K562 (cell line): ENCODE results near the gene LMNA. TPM values are rescaled to one million over a fixed set of nuclear protein-coding genes. Genes with fewer than 3 reads are reported as not detected.
A peak's percentile ranks its signal among the peaks of the same experiment; 100 is the strongest.

ENCODE experiments used
- HIVEP1 ChIP-seq: fragments of 250-450 bp; sonication (Bioruptor Pico); IDR thresholded peaks from 2 replicates; pipeline ENCODE4 v1.4.0; 2020; ENCODE audit warnings: mild to moderate bottlenecking
- MEF2A ChIP-seq: IDR thresholded peaks from 2 replicates; pipeline ENCODE4 v1.6.1; 2011; ENCODE audit warnings: low read depth, mild to moderate bottlenecking, low read length, moderate library complexity; ENCODE audit not compliant: control insufficient read depth
- MEIS2 ChIP-seq: fragments of 450-650 bp; IDR thresholded peaks from 2 replicates; pipeline ENCODE4 v1.6.1; 2014; ENCODE audit warnings: mild to moderate bottlenecking; ENCODE audit not compliant: partially characterized antibody
- MYNN ChIP-seq, 2 experiments: sonication (generic); formaldehyde crosslinking in 1 of 2; IDR thresholded peaks; 2 replicates each; pipeline versions ENCODE4 v1.5.0 to v1.6.1; 2016 to 2020; ENCODE audit warnings: antibody characterized with exemption in 1 of 2, missing genetic modification reagents in 1 of 2
- RFX5 ChIP-seq: IDR thresholded peaks from 2 replicates; pipeline ENCODE4 v1.6.1; 2011; ENCODE audit warnings: low read depth, mild to moderate bottlenecking, improper control_type of control experiment, low read length
- ZNF395 ChIP-seq: fragments of 200-800 bp; sonication (Bioruptor generic); IDR thresholded peaks from 2 replicates; pipeline ENCODE4 v1.6.1; 2017; ENCODE audit warnings: missing genetic modification characterization, missing compliant biosample characterization
- polyA plus RNA-seq, 8 experiments: library from polyadenylated mRNA; depleted of rRNA in 4 of 8; stranded (reverse) in 5 of 8; unstranded in 3 of 8; fragments of >200 nt; fragmentation: Nextera tagmentation in 2 of 8; fragmentation: Illumina TruSeq in 1 of 8; extraction: Ambion mirVana in 2 of 8; extraction: Trizol in 1 of 8; gene quantifications; 2 replicates each; pipeline versions ENCODE4 v1.2.1 to v1.2.3, GENCODE V29; 2011 to 2014; ENCODE audit warnings: inconsistent platforms in 1 of 8, missing spikeins in 1 of 8
- total RNA-seq, 7 experiments: library from RNA; depleted of rRNA in 6 of 7; stranded (reverse); fragments of >200 nt in 6 of 7; fragmentation: Illumina TruSeq in 2 of 7; extraction: Trizol in 2 of 7; gene quantifications; 2 replicates each; pipeline versions ENCODE4 v1.2.1 to v1.2.3, GENCODE V29; 2011 to 2021; ENCODE audit warnings: low replicate concordance in 1 of 7
- TF ChIP-seq, protein P1 (sequence below): fragments of 450-650 bp; formaldehyde crosslinking; conservative IDR thresholded peaks from 2 replicates; pipeline ENCODE4 v1.4.0; 2022; ENCODE audit warnings: mild to moderate bottlenecking, missing genetic modification characterization

Gene LMNA
- total and polyA plus RNA-seq, 9 of the 15 experiments (the other 6 are each of a cell fraction or from before 2014, with no cell fraction given) = 1.00 to 347 (median 88.2) TPM

GRCh38 chr1:156146020-156146768, 31.7 kb downstream of the LMNA start (continued):
- TF ChIP-seq ZNF395 = no peak
- no peak for TF ChIP-seq MYNN (IDR thresholded peaks at IDR 0.05)
- no peak for TF ChIP-seq MYNN (CRISPR knock-in tag; IDR thresholded peaks at IDR 0.05)
- no peak for TF ChIP-seq MEIS2
- no peak for TF ChIP-seq RFX5
- 0 out of 2 replicates have a peak, but pooled peaks have one; percentile 15 for TF ChIP-seq MEF2A
- TF ChIP-seq, protein P1, sequence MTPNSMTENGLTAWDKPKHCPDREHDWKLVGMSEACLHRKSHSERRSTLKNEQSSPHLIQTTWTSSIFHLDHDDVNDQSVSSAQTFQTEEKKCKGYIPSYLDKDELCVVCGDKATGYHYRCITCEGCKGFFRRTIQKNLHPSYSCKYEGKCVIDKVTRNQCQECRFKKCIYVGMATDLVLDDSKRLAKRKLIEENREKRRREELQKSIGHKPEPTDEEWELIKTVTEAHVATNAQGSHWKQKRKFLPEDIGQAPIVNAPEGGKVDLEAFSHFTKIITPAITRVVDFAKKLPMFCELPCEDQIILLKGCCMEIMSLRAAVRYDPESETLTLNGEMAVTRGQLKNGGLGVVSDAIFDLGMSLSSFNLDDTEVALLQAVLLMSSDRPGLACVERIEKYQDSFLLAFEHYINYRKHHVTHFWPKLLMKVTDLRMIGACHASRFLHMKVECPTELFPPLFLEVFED (CRISPR knock-in tag) = 0 out of 2 replicates have a peak, but pooled peaks have one; percentile 51
- no peak for TF ChIP-seq HIVEP1
